ENCODE data around the gene SLC23A3. TPM values are rescaled to one million over a fixed set of nuclear protein-coding genes. Genes with fewer than 3 reads are reported as not detected.

SLC23A3 gene
- total and polyA plus RNA-seq, 4 donors = 0.23 to 2.4 (median 0.66) TPM

GRCh38 chr2:219173176-219173575, 3.3 kb upstream of the SLC23A3 start:
- Histone ChIP-seq H3K36me3 (ENCODE audit: control insufficient read depth in 4 of 4, insufficient read depth in 3 of 4, low read depth in 1 of 4, low read length in 3 of 4) (peaks cover 0 to 30% (median 24%) of the 10 kb centered on the region in 4 donors), H3K27me3 (ENCODE audit: control insufficient read depth in 4 of 4, insufficient read depth in 4 of 4, low read length in 3 of 4) (no peaks in the 10 kb centered on the region), H3K9ac (ENCODE audit: low read depth in 1 of 2, low read length in 2 of 2) (no peak overlapping the region), H3K9me3 (ENCODE audit: control insufficient read depth in 4 of 4, low read length in 3 of 4) (no peaks in the 10 kb centered on the region), H3K4me3 (ENCODE audit: low read depth in 1 of 3, low read length in 3 of 3) (no peak overlapping the region), H3K27ac (ENCODE audit: low read depth in 1 of 2, low read length in 2 of 2) (no peak overlapping the region), H3K4me1 (ENCODE audit: control insufficient read depth in 4 of 4, insufficient read depth in 4 of 4, low read length in 3 of 4) (peaks cover 4 to 33% (median 22%) of the 10 kb centered on the region in 4 donors)
- 96% methylated on average over 6 of the region's 6 CpGs for WGBS
- no peak for DNase-seq (ENCODE audit: low spot score)
- TF ChIP-seq FOXA2 (IDR thresholded peaks at IDR 0.05) = no peak
- TF ChIP-seq FOXA1 (IDR thresholded peaks at IDR 0.05) = no peak
- no peak for TF ChIP-seq CTCF (IDR thresholded peaks at IDR 0.05; ENCODE audit: low read depth, low read length, missing input control)
- no peak for TF ChIP-seq RAD21 (IDR thresholded peaks at IDR 0.05)
- TF ChIP-seq SP1 (IDR thresholded peaks at IDR 0.05) = no peak
- TF ChIP-seq YY1 (IDR thresholded peaks at IDR 0.05) = no peak
- no peak for TF ChIP-seq EGR1 (IDR thresholded peaks at IDR 0.05; ENCODE audit: low read depth in 2 of 2)
- TF ChIP-seq TAF1 (conservative IDR thresholded peaks at IDR 0.05) = no peak

- 92% methylated on average over 16 of the region's 16 CpGs for WGBS
- TF ChIP-seq GABPA (IDR thresholded peaks at IDR 0.05 in 1 of 2, conservative IDR thresholded peaks at IDR 0.05 in 1 of 2) (no peak), HNF4A (conservative IDR thresholded peaks at IDR 0.05) (no peak), SP1 (IDR thresholded peaks at IDR 0.05) (no peak), REST (IDR thresholded peaks at IDR 0.05) (no peak), ATF3 (IDR thresholded peaks at IDR 0.05) (no peak), ZBTB33 (IDR thresholded peaks at IDR 0.05) (no peak), FOXA1 (IDR thresholded peaks at IDR 0.05) (no peak), RXRA (IDR thresholded peaks at IDR 0.05) (no peak), RAD21 (IDR thresholded peaks at IDR 0.05) (no peak), MAX (IDR thresholded peaks at IDR 0.05) (no peak), EGR1 (IDR thresholded peaks at IDR 0.05; ENCODE audit: low read depth in 2 of 2) (no peak), YY1 (IDR thresholded peaks at IDR 0.05) (no peak), TAF1 (conservative IDR thresholded peaks at IDR 0.05) (no peak), CTCF (IDR thresholded peaks at IDR 0.05; ENCODE audit: low read depth, low read length, missing input control) (no peak), NR2F2 (IDR thresholded peaks at IDR 0.05) (no peak), HNF4G (IDR thresholded peaks at IDR 0.05) (no peak), FOXA2 (IDR thresholded peaks at IDR 0.05) (no peak), JUND (IDR thresholded peaks at IDR 0.05) (no peak)
- DNase-seq (ENCODE audit: low spot score) = no peak
These were observed 2.7 kb upstream of the SLC23A3 start for GRCh38 chr2:219172231-219173154.

More at GRCh38 chr2:219172231-219173154, 2.7 kb upstream of the SLC23A3 start:
- H3K9me3 ChIP-seq (ENCODE audit: control insufficient read depth in 4 of 4, low read length in 3 of 4) = no peaks in the 10 kb centered on the region
- H3K4me1 ChIP-seq (ENCODE audit: control insufficient read depth in 4 of 4, insufficient read depth in 4 of 4, low read length in 3 of 4) = peaks cover 4 to 31% (median 22%) of the 10 kb centered on the region in 4 donors
- no peak overlapping the region for H3K9ac ChIP-seq (ENCODE audit: low read depth in 1 of 2, low read length in 2 of 2)
- no peak overlapping the region for H3K4me3 ChIP-seq (ENCODE audit: low read depth in 1 of 3, low read length in 3 of 3)
- H3K27me3 ChIP-seq (ENCODE audit: control insufficient read depth in 4 of 4, insufficient read depth in 4 of 4, low read length in 3 of 4) = no peaks in the 10 kb centered on the region
- H3K27ac ChIP-seq (ENCODE audit: low read depth in 1 of 2, low read length in 2 of 2) = no peak overlapping the region
- peaks cover 0 to 30% (median 24%) of the 10 kb centered on the region in 4 donors for H3K36me3 ChIP-seq (ENCODE audit: control insufficient read depth in 4 of 4, insufficient read depth in 3 of 4, low read depth in 1 of 4, low read length in 3 of 4)
